GM19043 (cell line): ENCODE results near the gene SETSIP.
"Not testable (repeated sequence)": the region's sequence is repeated elsewhere in the genome, so short reads cannot be mapped to it uniquely, and the experiment has no call there.

Experiments
- ATAC-seq: cut with Tn5 transposase; IDR thresholded peaks from one replicate; pipeline ENCODE4 v1.9.1; 2021; ENCODE audit warnings: low read depth; ENCODE audit not compliant: unreplicated experiment

The SETSIP gene, protein sequence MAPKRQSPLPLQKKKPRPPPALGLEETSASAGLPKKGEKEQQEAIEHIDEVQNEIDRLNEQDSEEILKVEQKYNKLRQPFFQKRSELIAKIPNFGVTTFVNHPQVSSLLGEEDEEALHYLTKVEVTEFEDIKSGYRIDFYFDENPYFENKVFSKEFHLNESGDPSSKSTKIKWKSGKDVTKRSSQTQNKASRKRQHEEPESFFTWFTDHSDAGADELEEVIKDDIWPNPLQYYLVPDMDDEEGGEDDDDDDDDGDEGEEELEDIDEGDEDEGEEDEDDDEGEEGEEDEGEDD

DNA sequence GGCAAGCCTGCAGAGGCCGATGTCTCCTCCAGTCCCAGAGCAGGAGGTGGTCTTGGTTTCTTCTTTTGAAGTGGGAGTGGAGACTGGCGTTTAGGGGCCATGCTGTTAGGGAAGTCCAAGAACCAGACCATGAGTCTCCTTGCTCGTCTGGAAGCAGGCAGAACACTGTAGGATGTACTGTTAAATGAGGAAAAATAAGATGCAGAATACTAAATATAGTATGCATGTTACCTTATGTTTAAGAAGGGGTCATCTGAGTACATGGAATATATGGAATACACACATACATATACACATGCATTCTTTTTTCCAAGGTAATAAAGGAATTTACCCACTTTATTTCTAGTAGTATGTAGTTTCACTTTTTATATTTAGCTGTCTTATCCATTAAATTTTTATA, at the start of gene SETSIP:
TSS of gene SETSIP (minus strand) at position 101 of the 400 bp plus-strand sequence. CDS start at position 101, 0 bp downstream.
- no peak for ATAC-seq

DNA sequence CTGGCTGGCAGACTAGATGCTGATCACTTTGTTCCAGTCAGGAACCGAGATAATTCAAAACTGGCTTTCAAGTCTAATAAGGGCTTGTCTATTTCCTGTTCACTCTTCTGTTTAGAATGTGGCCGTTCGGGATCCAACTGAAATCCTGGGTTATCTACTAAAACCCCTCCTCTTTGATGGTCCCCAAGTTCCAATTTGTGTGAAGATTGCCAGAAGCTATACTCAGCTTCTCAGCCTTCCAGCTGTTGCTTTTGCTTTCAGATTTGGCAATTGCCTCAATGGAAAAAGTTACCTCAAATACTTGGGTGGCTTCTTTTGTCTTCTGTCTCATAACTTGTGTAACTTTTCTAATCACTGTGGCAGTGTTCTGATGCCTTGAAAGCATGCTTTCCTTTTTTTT, 48.7 kb upstream of the SETSIP start:
- no peak for ATAC-seq

DNA sequence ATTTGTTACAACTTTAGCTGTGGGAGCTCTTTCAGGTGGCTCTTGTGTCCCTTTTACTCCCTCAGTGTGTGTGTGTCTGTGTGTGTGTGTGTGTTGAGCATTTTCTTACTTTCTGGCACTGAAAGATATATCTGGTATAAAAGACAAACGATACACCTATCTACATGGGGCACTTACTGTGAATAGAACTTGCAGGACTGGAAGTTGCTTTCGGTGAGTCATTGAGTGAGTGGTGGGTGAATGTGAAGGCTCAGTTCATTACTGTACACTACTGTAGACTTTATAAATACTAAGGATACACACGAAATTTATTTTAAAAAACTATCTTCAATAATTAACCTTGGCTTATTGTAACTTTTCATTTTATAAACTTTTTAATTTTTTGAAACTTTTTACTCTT, 43.6 kb upstream of the SETSIP start:
- ATAC-seq = no peak

DNA sequence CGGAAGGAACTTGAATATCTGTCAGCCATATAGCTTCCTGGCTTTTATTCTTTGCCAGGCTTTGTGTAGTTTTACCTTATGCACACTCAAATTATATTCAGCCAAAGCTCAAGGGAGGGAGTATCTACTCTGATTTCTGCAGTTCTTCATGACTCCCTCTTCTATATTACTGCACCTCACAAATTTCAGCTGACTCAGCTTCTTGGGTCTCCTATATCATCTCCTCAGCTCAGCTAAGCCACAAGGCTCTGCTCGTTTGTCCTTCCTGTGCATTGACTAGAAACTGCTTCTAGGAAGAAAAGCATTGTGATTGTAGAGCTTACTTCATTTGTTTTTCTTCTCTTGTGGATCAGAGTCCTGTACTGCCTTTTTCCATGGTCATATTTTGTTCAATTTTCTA, 42.3 kb upstream of the SETSIP start:
- no peak for ATAC-seq

DNA sequence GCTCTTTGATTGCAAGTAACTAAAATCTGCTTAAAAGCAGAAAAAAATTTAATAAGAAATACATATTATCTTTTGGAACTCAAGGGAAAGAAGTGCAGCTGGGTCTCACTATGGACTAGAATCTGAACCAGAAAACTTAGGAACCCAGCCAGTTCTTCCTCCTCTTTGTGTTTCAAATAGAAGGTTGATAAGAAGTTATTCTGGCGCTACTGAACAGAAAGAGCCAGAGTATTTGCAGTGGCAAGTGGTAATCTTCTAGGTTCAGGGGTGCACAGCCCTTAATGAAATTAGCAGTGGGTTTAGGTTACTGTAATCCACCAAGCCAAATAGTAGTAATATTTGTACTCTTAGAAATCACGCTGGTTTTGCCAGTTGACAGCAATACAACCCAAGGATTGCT, 33.4 kb upstream of the SETSIP start:
- ATAC-seq = no peak

DNA sequence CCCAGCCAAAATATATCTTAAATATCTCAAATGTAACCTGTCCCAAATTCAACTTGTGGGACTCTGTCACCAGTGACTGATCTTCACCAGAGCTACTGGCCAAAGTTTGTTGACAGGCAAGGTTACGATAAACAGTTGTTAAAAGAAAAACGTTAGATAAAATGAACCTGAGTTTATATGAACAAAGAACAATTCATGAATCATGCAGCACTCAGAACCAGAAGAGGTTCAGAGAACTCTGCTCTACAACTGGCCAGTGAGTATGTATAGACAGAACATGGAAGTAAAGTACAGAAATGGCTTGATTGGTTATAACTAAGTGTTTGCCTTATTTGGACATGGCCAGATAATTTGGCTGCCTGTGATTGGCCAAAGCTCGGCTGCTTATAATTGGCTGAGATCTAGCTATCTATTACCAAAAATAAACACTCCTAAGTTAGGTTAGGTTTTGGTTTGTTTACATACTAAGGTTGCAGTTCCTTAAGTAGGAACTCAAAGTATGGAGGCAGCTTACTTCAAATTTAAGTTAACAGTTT, 30.4 kb upstream of the SETSIP start:
- ATAC-seq = no peak

DNA sequence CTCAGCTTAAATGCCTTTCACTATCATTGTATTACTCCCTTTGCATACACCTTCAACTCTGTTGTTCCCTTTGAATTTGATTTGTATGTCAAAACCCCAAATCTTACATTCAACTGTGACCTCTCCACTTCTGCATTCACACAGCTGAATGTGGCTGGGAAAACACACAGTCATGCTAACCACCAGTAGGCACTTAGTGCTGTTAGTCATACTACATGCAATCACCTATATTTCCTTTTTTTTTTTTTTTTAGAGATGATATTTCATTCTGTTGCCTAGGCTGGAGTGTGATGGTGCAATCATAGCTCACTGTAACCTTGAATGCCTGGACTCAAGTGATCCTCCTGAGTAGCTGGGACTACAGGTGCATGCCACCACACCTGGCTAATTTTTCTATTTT, 21.1 kb upstream of the SETSIP start:
- ATAC-seq = no peak

DNA sequence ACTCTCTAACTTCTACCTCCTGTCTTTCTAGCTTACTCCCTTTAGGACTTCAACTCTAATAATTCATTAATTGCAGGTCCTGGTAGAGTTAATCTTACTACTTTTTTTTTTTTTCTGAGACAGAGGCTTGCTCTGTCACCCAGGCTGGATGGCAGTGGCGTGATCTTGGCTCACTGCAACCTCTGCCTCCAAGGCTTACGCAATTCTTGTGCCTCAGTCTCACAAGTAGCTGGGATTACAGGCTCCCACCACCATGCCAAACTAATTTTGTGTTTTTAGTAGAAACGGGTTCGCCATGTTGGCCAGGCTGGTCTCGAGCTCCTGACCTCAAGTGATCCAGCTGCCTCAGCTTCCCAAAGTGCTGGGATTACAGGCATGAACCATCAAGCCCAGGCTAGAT, 20.7 kb upstream of the SETSIP start:
- no peak for ATAC-seq

DNA sequence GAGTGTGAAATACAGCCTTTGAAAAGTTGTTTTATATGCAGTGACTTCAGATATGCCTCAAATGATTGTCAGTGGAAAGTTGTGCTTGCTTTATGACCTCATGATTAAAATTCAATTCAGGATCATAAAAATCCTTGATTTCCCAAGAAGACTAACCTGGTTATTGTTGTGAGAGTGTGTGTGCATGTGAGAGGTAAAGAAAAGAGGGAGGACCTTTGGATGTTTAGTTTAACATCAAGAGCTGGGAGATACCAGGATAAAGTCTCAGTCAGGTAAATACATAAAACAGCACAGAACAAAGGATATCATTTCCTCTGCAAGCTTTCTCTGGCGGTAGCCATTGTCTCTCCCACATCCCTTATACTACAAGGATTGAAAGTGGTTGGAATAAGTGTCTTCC, 19.4 kb upstream of the SETSIP start:
- no peak for ATAC-seq

DNA sequence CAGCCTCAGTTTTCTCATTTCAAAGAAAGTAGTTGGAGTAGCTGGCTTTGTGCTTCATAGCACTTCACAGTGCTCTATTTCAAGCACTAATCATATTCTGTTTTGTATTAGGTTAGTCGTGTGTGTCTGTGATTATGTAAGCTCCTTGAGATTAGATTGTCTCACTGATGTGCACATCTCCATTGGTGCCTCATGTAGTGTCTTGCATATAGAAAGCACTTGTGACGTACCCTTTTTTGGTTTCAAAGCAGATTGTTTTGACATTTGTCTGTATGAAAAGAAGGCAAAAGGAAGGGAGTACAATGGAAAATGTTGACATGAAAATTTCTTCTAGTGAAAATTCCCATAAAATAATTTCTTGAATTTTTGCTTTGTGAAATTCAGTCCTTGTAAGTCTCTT, 18.9 kb upstream of the SETSIP start:
- no peak for ATAC-seq

DNA sequence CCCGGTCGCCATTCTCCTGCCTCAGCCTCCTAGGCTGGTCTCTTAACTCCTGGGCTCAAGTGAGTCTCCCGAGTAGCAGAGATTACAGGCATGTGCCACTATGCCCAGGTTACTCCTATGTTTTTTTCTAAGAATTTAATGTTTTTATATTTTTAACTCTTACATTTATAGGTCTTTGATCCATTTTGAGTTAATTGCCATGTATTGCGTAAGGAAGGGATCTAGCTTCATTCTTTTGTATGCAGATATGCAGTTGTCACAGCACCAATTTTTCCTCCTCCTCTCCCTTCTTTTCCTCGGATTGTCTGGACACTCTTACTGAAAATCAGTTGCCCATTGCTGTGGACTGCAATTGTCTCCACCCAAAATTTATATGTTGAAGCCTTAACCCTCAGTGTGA, 16.4 kb upstream of the SETSIP start:
- no peak for ATAC-seq

DNA sequence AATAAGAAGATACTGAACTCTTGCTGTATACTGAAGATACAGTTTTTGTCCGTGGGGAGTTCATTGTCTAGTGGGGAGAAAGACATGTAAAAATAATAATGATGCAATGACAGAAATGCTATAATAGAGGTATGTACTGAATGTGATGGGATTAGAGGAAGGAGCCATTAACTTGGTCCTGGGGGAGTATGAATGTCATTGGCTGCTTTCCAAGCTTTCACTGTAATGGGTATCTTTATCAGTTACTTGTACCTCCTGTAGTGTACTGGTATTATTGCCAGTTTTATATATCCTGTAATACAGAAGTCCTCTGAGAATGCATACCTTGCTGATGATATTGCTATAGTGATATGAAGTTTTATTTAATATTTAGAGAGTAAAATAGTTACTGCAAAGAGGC, 12.3 kb upstream of the SETSIP start:
- ATAC-seq = no peak

DNA sequence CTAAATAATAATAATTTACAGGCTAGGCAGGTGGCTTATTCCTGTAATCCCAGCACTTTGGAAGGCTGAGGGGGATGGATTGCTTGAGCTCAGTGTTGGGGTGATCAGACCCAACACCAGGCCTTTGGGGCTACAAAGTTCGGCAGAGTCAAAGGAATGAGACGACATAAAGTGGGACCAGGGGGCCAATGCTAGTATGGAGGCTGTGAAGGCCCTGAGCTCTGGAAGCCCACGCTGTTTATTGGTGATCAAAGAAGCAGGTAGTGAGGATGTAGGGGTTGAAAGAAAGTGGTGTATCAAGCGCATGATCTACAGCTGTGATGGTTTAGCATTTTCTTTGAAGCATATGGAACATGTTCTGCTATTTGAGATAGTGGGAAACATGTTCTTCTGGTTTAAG, 10.5 kb upstream of the SETSIP start:
- ATAC-seq = no peak

DNA sequence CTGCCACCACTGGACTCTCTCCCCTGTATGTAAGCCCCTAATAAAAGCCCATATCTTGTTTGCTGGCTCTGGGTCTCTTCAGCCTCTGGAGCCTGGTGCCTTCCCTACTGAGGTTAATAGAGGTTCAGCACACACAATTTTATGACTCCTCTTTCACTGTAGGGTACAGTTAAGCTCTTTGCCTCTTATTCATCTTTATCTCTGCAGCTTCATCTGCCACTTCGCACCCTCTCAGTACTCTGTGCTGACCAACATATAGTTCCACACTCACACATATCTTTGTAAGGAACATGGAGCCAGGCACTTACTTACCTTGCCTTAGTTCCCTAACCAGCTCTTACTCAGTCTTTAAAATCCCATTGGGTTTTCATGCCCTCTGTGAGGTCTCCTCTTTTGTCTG, 9.4 kb upstream of the SETSIP start:
- no peak for ATAC-seq

DNA sequence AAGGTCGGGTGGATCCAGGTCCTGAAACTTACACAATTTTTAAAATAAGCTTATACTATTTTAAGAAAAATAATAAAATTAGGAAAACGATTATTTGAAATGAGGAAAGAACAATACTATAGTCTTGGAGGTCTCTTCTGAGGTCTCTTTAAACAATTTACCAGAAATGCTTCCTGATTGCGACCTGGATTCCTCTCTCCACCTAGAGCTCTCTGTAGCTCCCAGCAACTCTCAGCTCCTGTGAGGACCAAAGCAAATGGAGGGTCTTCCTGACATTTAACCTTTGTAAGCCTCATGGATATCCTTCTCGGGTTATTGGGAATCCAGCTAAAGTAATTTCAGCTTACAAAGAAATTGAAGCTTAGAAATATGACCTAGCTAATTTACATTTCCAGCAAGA, 5.8 kb upstream of the SETSIP start:
- no peak for ATAC-seq

DNA sequence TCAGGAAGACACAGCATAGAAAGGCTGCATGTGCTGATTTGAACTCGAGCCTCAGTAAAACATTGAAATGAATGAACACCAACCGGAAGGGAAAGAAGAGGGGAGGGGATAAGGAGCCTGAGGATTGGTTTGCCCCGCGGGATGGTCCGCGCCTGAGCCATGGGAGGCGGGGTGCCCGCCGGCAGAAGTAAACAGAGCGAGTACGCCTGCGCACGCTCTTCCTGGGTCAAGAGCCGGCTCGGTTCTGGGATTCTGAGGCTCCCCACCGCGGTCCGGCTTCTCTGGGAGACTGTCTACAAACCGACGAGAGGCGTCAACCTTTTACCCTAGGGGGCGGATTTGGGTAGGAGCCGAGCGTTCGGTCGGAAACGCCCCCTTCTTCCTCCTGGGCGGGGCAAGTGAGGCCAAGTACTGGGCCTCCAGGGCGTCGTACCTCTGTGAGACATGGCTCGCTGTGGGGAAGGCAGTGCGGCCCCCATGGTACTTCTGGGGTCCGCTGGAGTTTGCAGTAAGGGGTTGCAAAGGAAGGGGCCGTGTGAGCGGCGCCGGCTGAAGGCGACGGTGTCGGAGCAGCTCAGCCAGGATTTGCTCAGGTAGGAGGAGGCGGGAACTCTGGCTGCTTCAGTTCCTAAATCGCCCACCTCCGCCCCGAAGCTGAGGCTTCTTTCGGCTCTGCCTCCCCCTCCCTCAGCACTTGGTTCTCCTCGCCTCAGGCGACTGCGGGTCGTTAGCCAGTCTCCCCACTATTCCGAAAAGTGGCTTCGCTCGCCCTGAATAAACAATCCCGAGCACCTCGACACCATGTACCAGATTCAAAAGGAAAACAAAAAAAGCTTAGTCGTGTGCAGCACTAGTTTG, 5.1 kb upstream of the SETSIP start, which contains the start of gene BTBD8:
TSS of gene BTBD8 (plus strand) at position 218 of the 858 bp plus-strand sequence. CDS start at position 445, 227 bp downstream.
- peak; percentile 92 for ATAC-seq

DNA sequence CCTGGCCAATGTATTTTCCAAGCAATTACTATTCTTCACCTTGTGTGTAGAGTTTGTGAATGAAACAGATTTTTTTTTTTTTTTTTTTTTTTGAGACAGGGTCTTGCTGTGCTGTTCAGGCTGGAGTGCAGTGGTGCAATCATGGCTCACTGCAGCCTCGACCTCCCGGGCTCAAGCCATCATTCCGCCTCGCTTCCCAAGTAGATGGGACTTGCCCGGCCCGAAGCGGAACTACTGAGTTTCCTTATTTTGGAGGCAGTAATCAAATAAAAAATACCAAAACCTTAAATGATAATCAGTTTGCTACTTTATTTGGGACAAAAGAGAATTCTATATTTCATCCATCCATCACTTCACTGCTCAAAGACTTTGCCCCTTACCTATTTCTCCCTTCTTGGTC, 4.2 kb upstream of the SETSIP start:
- no peak for ATAC-seq

DNA sequence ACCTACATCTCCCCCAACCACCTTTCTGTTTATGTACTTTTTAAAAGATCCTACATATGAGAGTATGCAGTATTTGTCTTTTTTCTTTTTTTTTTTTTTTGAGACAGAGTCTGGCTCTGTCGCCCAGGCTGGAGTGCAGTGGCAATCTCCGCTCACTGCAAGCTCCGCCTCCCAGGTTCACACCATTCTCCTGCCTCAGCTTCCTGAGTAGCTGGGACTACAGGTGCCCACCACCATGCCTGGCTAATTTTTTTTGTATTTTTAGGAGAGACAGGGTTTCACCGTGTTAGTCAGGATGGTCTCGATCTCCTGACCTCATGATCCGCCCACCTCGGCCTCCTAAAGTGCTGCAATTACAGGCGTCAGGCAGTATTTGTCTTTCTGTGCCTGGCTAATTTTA, 2.9 kb upstream of the SETSIP start:
- ATAC-seq = not testable (repeated sequence)

DNA sequence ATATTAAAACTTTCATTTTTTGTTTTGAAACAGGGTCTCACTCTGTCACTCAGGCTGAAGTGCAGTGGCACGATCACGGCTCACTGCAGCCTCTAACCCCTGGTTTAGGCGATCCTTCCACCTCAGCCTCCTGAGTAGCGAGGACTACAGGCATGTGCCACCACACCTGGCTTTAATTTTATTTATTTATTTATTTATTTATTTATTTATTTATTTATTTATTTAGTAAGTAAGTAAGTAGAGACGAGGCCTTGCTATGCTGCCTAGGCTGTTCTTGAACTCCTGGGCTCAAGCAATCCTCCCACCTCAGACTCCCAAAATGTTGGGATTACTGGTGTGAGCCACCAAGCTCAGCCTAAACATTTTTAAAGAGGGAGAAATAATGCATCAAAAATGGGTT, 1.2 kb upstream of the SETSIP start:
- no peak for ATAC-seq

DNA sequence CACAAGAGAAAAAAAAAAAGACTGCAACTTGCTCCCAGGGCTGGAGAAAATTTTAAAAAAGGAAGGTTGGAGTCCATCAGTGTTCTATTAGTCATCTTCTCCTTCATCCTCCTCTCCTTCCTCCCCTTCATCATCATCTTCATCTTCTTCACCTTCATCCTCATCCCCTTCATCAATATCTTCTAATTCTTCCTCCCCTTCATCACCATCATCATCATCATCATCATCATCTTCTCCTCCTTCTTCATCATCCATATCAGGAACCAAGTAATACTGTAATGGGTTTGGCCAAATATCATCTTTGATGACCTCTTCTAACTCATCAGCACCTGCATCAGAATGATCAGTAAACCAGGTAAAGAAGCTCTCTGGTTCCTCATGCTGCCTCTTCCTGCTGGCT, 765 bp downstream of the SETSIP start:
- not testable (repeated sequence) for ATAC-seq

DNA sequence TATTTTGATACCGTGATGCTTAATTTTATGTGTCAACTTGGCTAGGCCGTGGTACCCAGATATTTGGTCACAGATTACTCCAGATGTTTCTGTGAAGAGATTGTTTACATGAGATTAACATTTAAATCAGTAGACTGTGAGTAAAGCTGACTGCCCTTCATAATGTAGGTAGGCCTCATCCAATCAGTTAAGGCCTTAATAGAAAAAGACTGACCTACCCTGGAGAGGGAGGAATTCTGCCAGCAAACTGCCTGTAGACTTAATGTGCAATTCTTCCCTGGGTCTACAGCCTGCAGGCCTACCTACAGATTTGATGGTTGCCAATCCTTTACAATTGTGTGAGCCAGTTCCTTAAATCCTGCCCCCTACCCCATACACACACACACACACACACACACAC, 4.3 kb downstream of the SETSIP start:
- no peak for ATAC-seq

DNA sequence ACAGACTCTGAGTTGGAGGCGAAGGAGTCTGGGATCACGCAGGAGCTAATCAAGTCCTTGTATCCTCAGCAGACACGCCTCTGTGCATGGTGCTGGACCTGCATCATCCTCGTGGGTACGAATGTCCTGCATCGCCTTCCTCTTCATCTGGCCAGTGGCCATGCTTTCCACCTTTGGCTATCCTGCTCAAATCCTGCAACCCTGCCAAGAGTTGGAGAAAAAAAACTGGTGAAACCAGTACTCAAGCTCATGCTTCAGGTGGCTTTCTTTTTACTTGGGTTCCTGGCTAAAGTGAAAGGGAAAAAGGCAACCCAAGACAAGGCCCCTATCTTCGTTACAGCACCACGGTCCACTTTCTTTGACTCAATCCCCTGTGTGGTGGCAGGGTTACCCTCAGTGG, 8.9 kb downstream of the SETSIP start:
- no peak for ATAC-seq
